RWPE2 (cell line): ENCODE results near the gene MYO1E.

Experiments
- ATAC-seq: fragments of 200-7000 bp; cut with Tn5 transposase; 3 replicates; pipeline ENCODE4 v1.9.1; 2021; ENCODE audit warnings: low read depth
- DNase-seq: peaks from one replicate; pipeline ENCODE4 v3.0.0-alpha.2; 2020; ENCODE audit warnings: low spot score
- H3K27ac ChIP-seq: fragments of 450-650 bp; 2 replicates; pipeline ENCODE4 v1.5.1; 2017; ENCODE audit warnings: mild to moderate bottlenecking; ENCODE audit not compliant: poor library complexity, severe bottlenecking
- H3K27me3 ChIP-seq: fragments of 250-450 bp; sonication (Bioruptor Pico); 2 replicates; pipeline ENCODE4 v1.5.1; 2021; ENCODE audit warnings: mild to moderate bottlenecking, moderate library complexity; ENCODE audit not compliant: insufficient read depth, poor library complexity, severe bottlenecking
- H3K36me3 ChIP-seq: fragments of 250-450 bp; sonication (Bioruptor Pico); 2 replicates; pipeline ENCODE4 v1.5.1; 2020; ENCODE audit warnings: low read depth, mild to moderate bottlenecking, moderate library complexity
- H3K4me1 ChIP-seq: fragments of 250-450 bp; sonication (Bioruptor Pico); 2 replicates; pipeline ENCODE4 v1.5.1; 2021; ENCODE audit warnings: mild to moderate bottlenecking, moderate library complexity; ENCODE audit not compliant: insufficient read depth, poor library complexity, severe bottlenecking
- H3K4me3 ChIP-seq: fragments of 250-450 bp; sonication (Bioruptor Pico); 2 replicates; pipeline ENCODE4 v1.5.1; 2021; ENCODE audit warnings: mild to moderate bottlenecking, moderate library complexity; ENCODE audit not compliant: severe bottlenecking
- H3K9me3 ChIP-seq: fragments of 250-450 bp; sonication (Bioruptor Pico); 2 replicates; pipeline ENCODE4 v1.5.1; 2021; ENCODE audit warnings: mild to moderate bottlenecking, moderate library complexity; ENCODE audit not compliant: severe bottlenecking
- CTCF ChIP-seq: fragments of 450-650 bp; IDR thresholded peaks from one replicate; pipeline ENCODE4 v1.5.1; 2017; ENCODE audit warnings: mild to moderate bottlenecking, moderate library complexity; ENCODE audit not compliant: poor library complexity, severe bottlenecking

MYO1E gene

GRCh38 chr15:59296181-59296617, 76.5 kb downstream of the MYO1E start:
- H3K4me1 ChIP-seq, result peaks cover 81% of the 10 kb centered on the region
- TF ChIP-seq CTCF, result no peak

GRCh38 chr15:59295261-59296001, 77.2 kb downstream of the MYO1E start:
- DNase-seq (no peak), ATAC-seq (peak; percentile 24)
- Histone ChIP-seq H3K9me3 (no peaks in the 10 kb centered on the region), H3K27me3 (no peaks in the 10 kb centered on the region), H3K27ac (peak overlapping the region; percentile 98), H3K4me3 (no peak overlapping the region), H3K4me1 (peaks cover 78% of the 10 kb centered on the region), H3K36me3 (peaks cover 5% of the 10 kb centered on the region; the same call in 1 of the 2 replicates)
- TF ChIP-seq CTCF, result no peak

More at GRCh38 chr15:59296181-59296617, 76.5 kb downstream of the MYO1E start:
- DNase-seq (no peak), ATAC-seq (peak; percentile 6; the same call in 1 of the 3 replicates)
- H3K27me3 ChIP-seq, result no peaks in the 10 kb centered on the region
- no peaks in the 10 kb centered on the region for H3K9me3 ChIP-seq
- peaks cover 5% of the 10 kb centered on the region; the same call in 1 of the 2 replicates for H3K36me3 ChIP-seq
- peak overlapping the region; percentile 98 for H3K27ac ChIP-seq
- H3K4me3 ChIP-seq, result no peak overlapping the region

- Histone ChIP-seq H3K4me1 (peaks cover 71% of the 10 kb centered on the region), H3K9me3 (no peaks in the 10 kb centered on the region), H3K36me3 (peaks cover 5% of the 10 kb centered on the region; the same call in 1 of the 2 replicates), H3K4me3 (no peak overlapping the region), H3K27me3 (no peaks in the 10 kb centered on the region), H3K27ac (peak overlapping the region; percentile 98)
- DNase-seq (no peak), ATAC-seq (peak; percentile 54)
- no peak for TF ChIP-seq CTCF
Observed at GRCh38 chr15:59294574-59295260, 78.0 kb downstream of the MYO1E start.

- H3K27me3 ChIP-seq, result no peaks in the 10 kb centered on the region
- TF ChIP-seq CTCF, result no peak
- peak overlapping the region; percentile 98 for H3K27ac ChIP-seq
- no peak overlapping the region for H3K4me3 ChIP-seq
- H3K36me3 ChIP-seq, result 0 out of 2 replicates have a peak, but pooled peaks cover 5% of the 10 kb centered on the region
- ATAC-seq, result no peak
- no peak for DNase-seq
- H3K4me1 ChIP-seq, result peaks cover 50% of the 10 kb centered on the region
- no peaks in the 10 kb centered on the region for H3K9me3 ChIP-seq
Observed at GRCh38 chr15:59292442-59293151, 80.1 kb downstream of the MYO1E start.
